Activated naive CD4-positive, alpha-beta T cell treated with anti-CD3 and anti-CD28 coated beads, Interleukin-2, amount 50 U/mL, for 72 hours (primary cell): Measurements from ENCODE around the gene ARHGAP31. TPM values are rescaled to one million over a fixed set of nuclear protein-coding genes. Genes with fewer than 3 reads are reported as not detected.
"Not testable (repeated sequence)": the region's sequence is repeated elsewhere in the genome, so short reads cannot be mapped to it uniquely, and the experiment has no call there.

ENCODE experiments used
- ATAC-seq, 2 donors: fragments of 150-1000 bp; cut with Tn5 transposase; 2 replicates each; pipeline ENCODE4 v1.10.0; 2021; ENCODE audit warnings: mild to moderate bottlenecking in 2 of 2, moderate library complexity in 2 of 2
- DNase-seq, 2 donors: peaks; one replicate each; pipeline ENCODE4 v3.0.0; 2021 to 2022; ENCODE audit warnings: low spot score in 2 of 2
- H3K27ac Mint-ChIP-seq, 2 donors: one replicate each; pipeline ENCODE4 v1.8.0; 2022; ENCODE audit warnings: mild to moderate bottlenecking in 2 of 2, mixed read lengths in 2 of 2
- H3K36me3 Mint-ChIP-seq, 2 donors: one replicate each; pipeline ENCODE4 v1.8.0; 2022; ENCODE audit warnings: mixed read lengths in 2 of 2
- H3K9me3 Mint-ChIP-seq, 2 donors: one replicate each; pipeline ENCODE4 v1.8.0; 2022; ENCODE audit warnings: mixed read lengths in 2 of 2
- total RNA-seq, 2 donors: library from RNA; stranded (reverse); gene quantifications; one replicate each; pipeline ENCODE4 v1.2.3, GENCODE V29; 2022

The ARHGAP31 gene
- 10 to 100 TPM in 1 of 2 donors, 1 to 10 TPM in 1; 2.1 to 11.0 TPM for total RNA-seq

- DNase-seq: peak; percentile 85 to 96
- H3K36me3 Mint-ChIP-seq: peaks cover 0 to 7% of the 10 kb centered on the region in 2 donors
- no peaks in the 10 kb centered on the region for H3K9me3 Mint-ChIP-seq
- peak; percentile 87 for ATAC-seq
- H3K27ac Mint-ChIP-seq: peak within 1 kb of the TSS; percentile 90 to 91
Measured at GRCh38 chr3:119293871-119294695, at the start of gene ARHGAP31. ARHGAP31 (plus strand) TSS chr3:119294383; CDS start chr3:119294905, 522 bp downstream.

- Mint-ChIP-seq H3K27ac (no peak overlapping the region), H3K36me3 (peaks cover 16 to 20% of the 10 kb centered on the region in 2 donors), H3K9me3 (peaks cover 15 to 21% of the 10 kb centered on the region in 2 donors)
- ATAC-seq: no peak
- no peak for DNase-seq
Measured at GRCh38 chr3:119245778-119246177, 48.4 kb upstream of the ARHGAP31 start.

GRCh38 chr3:119255214-119255613 is 39.0 kb upstream of the ARHGAP31 start:
- H3K27ac Mint-ChIP-seq: no peak overlapping the region
- ATAC-seq (no peak), DNase-seq (no peak)
- H3K9me3 Mint-ChIP-seq: no peaks in the 10 kb centered on the region
- no peaks in the 10 kb centered on the region for H3K36me3 Mint-ChIP-seq

GRCh38 chr3:119257111-119257510 is 37.1 kb upstream of the ARHGAP31 start:
- Mint-ChIP-seq H3K9me3 (no peaks in the 10 kb centered on the region), H3K27ac (no peak overlapping the region), H3K36me3 (no peaks in the 10 kb centered on the region)
- ATAC-seq: no peak
- no peak for DNase-seq

GRCh38 chr3:119257654-119258410 is 36.4 kb upstream of the ARHGAP31 start:
- Mint-ChIP-seq H3K9me3 (no peaks in the 10 kb centered on the region), H3K27ac (no peak overlapping the region), H3K36me3 (no peaks in the 10 kb centered on the region)
- ATAC-seq: no peak
- no peak for DNase-seq

GRCh38 chr3:119258915-119259314 is 35.3 kb upstream of the ARHGAP31 start:
- Mint-ChIP-seq H3K27ac (no peak overlapping the region), H3K36me3 (no peaks in the 10 kb centered on the region), H3K9me3 (no peaks in the 10 kb centered on the region)
- no peak for DNase-seq
- ATAC-seq: no peak

GRCh38 chr3:119259821-119260220 is 34.4 kb upstream of the ARHGAP31 start:
- DNase-seq (no peak), ATAC-seq (no peak)
- no peaks in the 10 kb centered on the region for H3K36me3 Mint-ChIP-seq
- H3K9me3 Mint-ChIP-seq: no peaks in the 10 kb centered on the region
- H3K27ac Mint-ChIP-seq: no peak overlapping the region

GRCh38 chr3:119261055-119261454 is 33.1 kb upstream of the ARHGAP31 start:
- no peak for DNase-seq
- no peak for ATAC-seq
- Mint-ChIP-seq H3K36me3 (no peaks in the 10 kb centered on the region), H3K27ac (no peak overlapping the region), H3K9me3 (no peaks in the 10 kb centered on the region)

GRCh38 chr3:119270212-119270611 is 24.0 kb upstream of the ARHGAP31 start:
- DNase-seq, ATAC-seq, H3K27ac Mint-ChIP-seq: not testable (repeated sequence)
- H3K9me3 Mint-ChIP-seq: peaks cover 4 to 15% of the 10 kb centered on the region in 2 donors
- peaks cover 10 to 13% of the 10 kb centered on the region in 2 donors for H3K36me3 Mint-ChIP-seq

- H3K27ac Mint-ChIP-seq: no peak overlapping the region
- H3K9me3 Mint-ChIP-seq: peaks cover 3 to 4% of the 10 kb centered on the region in 2 donors
- peaks cover 3% of the 10 kb centered on the region in 2 donors for H3K36me3 Mint-ChIP-seq
- DNase-seq (no peak), ATAC-seq (no peak)
Measured at GRCh38 chr3:119276680-119277079, 17.5 kb upstream of the ARHGAP31 start.

- ATAC-seq: no peak
- no peak overlapping the region for H3K27ac Mint-ChIP-seq
- peaks cover 19 to 22% of the 10 kb centered on the region in 2 donors for H3K36me3 Mint-ChIP-seq
- no peak for DNase-seq
- peaks cover 16 to 17% of the 10 kb centered on the region in 2 donors for H3K9me3 Mint-ChIP-seq
Measured at GRCh38 chr3:119279101-119279554, 15.1 kb upstream of the ARHGAP31 start.

GRCh38 chr3:119279584-119280243 is 14.5 kb upstream of the ARHGAP31 start:
- peaks cover 19 to 22% of the 10 kb centered on the region in 2 donors for H3K36me3 Mint-ChIP-seq
- ATAC-seq: no peak
- DNase-seq: no peak
- H3K27ac Mint-ChIP-seq: no peak overlapping the region
- H3K9me3 Mint-ChIP-seq: peaks cover 16 to 17% of the 10 kb centered on the region in 2 donors

GRCh38 chr3:119288669-119289403 is 5.3 kb upstream of the ARHGAP31 start:
- H3K36me3 Mint-ChIP-seq: peaks cover 9 to 26% of the 10 kb centered on the region in 2 donors
- no peak for DNase-seq
- H3K9me3 Mint-ChIP-seq: peaks cover 13 to 26% of the 10 kb centered on the region in 2 donors
- H3K27ac Mint-ChIP-seq: no peak overlapping the region
- ATAC-seq: no peak

- H3K36me3 Mint-ChIP-seq: peaks cover 6 to 24% of the 10 kb centered on the region in 2 donors
- H3K27ac Mint-ChIP-seq: no peak overlapping the region
- ATAC-seq: no peak
- H3K9me3 Mint-ChIP-seq: peaks cover 13 to 24% of the 10 kb centered on the region in 2 donors
- no peak for DNase-seq
Measured at GRCh38 chr3:119289404-119289770, 4.8 kb upstream of the ARHGAP31 start.

GRCh38 chr3:119290613-119291012 is 3.6 kb upstream of the ARHGAP31 start:
- Mint-ChIP-seq H3K36me3 (peaks cover 6 to 24% of the 10 kb centered on the region in 2 donors), H3K9me3 (peaks cover 13 to 24% of the 10 kb centered on the region in 2 donors), H3K27ac (no peak overlapping the region)
- DNase-seq: no peak
- ATAC-seq: no peak

- peaks cover 13 to 20% of the 10 kb centered on the region in 2 donors for H3K9me3 Mint-ChIP-seq
- no peak for ATAC-seq
Measured at GRCh38 chr3:119291062-119291700, 3.0 kb upstream of the ARHGAP31 start.

More at GRCh38 chr3:119291062-119291700, 3.0 kb upstream of the ARHGAP31 start:
- Mint-ChIP-seq H3K27ac (no peak overlapping the region), H3K36me3 (peaks cover 6 to 24% of the 10 kb centered on the region in 2 donors)
- DNase-seq: no peak
